CD1c-positive myeloid dendritic cell (primary cell): ENCODE results near the gene JKAMP.
"Not testable (repeated sequence)": the region's sequence is repeated elsewhere in the genome, so short reads cannot be mapped to it uniquely, and the experiment has no call there.

Source experiments
- DNase-seq: peaks from one replicate; pipeline ENCODE4 v3.0.0-alpha.2; 2016; ENCODE audit errors: extremely low spot score

JKAMP gene

GRCh38 chr14:59483819-59484638 is at the start of gene JKAMP, which contains the start of gene L3HYPDH:
Gene JKAMP, plus strand, starts transcription at chr14:59484517. Its CDS starts 73 bp downstream, at chr14:59484590.
Gene L3HYPDH, minus strand, starts transcription at chr14:59484408. Its CDS starts 92 bp downstream, at chr14:59484316.
- peak; percentile 98 for DNase-seq

DNA sequence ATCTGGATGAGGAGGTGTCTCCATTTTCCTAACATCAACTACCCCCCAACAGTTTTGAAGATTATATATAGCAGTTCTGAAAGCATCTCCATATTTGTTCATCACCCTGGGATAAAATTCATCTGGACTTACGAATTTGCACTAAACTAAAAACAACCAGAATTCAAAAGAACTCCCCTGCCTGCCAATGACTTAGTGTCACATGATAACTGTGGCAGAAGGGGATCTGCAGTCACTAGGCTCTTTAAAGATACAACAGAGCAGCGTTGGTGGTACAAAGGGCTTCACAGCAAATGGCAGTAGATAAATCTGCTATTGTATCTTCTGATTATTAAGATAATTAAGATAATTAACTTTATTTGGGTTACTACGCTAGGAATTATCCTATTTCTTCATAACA is 49.2 kb upstream of the JKAMP start:
- no peak for DNase-seq

DNA sequence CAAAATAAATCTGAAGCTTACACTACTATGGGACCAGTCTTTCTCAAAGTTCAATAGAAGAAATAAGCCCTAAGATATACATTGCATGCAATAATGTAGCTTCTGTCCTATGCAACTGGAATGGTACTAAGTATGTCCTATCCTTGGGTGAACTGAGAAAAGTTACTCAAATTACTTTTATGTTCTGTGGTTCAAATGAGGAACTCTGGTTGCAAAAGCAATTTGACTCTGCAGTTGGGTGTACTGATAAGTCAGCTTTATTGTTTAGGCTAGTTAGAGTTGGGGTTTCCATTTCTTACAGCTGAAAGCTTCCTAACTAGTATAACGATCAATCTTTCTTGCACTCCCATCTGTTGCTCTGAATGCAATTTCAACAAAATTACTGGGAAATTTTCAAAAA is 48.3 kb upstream of the JKAMP start:
- peak; percentile 65 for DNase-seq

DNA sequence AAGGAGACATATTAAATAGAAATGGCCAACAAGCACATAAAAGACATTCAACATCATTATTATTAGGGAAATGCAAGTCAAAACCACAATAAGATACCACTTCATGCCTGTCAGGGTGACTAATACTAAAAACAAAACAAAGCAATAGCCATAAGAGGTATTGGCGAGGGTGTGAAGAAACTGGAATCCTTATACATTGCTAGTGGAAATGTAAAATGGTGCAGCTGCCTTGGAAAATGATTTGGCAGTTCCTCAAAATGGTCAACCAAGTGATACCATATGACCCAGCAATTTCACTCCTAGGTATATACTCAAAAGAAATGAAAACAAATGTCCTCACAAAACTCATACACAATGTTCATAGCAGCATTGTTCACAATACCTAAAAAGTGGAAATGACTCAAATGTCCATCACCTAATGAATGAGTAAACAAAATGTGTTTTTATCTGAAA is 46.1 kb upstream of the JKAMP start:
- DNase-seq: peak; percentile 29

DNA sequence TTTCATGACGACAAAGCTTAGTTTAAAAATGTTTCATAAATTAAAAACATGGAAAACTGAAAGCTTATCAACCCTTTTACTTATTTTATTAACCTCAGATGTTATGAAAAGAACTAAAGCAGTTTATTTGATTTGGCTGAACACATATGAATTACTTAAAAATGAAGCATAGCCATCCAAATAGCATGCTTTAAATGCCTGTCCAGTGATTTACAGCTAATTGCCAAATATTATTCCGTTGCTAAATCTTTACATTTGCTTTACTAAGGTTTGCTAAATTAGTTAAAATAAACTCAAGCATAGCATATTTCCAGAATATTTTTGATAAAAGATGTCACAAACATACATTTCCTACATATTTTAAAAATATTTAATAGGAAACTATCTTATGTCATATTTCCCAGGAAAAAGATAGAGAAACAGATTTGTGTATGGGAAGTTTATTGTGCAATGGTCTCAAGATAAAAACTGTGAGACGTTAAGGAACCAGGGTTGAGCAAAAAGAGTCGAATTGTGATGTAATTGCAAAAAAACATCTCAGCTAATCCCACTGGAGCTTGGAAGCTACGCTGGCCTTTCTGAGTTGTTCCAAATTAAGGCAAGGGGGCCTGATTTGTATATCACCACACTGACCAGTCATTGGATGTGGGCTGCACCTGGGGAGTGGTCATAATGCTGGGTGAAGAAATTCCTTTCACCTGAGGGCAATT is 44.9 kb upstream of the JKAMP start:
- DNase-seq: peak; percentile 40

DNA sequence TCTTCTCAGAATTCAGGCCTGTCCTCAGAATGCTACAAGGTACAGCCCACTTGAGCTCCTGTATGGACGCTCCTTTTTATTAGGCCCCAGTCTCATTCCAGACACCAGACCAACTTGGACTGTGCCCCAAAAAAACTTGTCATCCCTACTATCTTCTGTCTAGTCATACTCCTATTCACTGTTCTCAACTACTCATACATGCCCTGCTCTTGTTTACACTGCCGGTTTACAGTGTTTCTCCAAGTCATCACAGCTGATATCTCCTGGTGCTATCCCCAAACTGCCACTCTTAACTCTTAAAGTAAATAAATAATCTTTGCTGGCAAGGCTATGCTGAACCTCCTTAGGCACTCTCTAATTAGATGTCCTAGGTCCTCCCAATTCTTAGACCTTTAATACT is 35.6 kb upstream of the JKAMP start:
- DNase-seq: not testable (repeated sequence)

DNA sequence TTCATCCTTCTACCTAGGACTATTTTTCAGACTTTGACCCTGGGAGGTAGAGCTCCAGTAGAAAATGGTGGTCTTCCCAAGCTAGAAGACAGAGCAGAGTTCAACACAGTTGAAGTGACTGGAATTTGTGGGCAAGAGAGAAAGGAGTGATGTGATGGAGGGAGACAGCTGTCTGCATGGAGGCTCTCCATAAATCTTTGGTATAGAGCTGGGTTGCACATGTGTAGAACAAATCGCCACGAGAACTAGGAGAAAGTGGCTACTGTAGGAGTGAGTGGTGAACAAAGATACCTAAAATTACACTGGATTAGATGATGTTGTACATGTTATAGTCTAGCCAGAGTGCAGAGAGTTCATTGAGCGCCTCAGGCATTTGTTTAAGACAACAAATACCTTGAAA is 33.6 kb upstream of the JKAMP start:
- no peak for DNase-seq

- no peak for DNase-seq
Measured at GRCh38 chr14:59451849-59452248, 32.5 kb upstream of the JKAMP start.

- DNase-seq: no peak
Measured at GRCh38 chr14:59454139-59454538, 30.2 kb upstream of the JKAMP start.

DNA sequence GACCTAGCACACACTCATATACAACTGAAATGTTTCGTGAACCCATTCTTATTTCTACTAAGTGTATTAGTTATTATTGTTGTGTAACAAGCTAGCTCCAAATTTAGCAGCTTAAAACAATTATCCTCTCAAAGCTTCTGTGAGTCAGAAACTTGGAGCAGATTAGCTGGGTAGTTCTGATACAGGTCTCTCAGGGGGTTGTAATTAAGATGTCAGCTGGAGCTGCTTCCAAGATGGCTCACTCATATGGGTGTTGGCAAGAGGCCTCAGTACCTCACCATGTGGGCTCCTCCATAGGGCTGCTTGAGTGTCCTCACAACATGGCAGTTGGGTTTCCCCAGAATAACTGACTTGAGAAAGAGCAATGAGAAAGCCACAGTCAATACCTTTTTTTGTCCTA is 28.9 kb upstream of the JKAMP start:
- no peak for DNase-seq

DNA sequence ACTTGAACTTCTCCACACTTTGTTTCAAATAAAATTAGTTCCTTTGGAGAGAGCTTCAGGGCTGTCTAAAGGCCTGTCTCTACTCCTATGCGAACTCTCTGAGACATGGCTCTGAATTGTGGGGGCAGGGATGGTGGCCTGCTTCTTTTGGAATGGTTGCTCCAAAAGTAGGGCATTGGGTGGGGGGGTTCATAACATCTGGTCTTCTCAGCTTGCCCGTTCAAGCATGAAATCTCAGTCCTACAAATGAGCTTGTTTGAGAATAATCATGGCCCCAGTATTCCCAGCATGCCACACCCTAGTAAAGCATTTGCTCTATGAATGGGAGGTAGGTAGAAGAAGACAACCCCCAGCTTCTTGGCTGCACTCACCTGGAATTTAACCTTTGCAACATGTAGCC is 25.8 kb upstream of the JKAMP start:
- DNase-seq: no peak

DNA sequence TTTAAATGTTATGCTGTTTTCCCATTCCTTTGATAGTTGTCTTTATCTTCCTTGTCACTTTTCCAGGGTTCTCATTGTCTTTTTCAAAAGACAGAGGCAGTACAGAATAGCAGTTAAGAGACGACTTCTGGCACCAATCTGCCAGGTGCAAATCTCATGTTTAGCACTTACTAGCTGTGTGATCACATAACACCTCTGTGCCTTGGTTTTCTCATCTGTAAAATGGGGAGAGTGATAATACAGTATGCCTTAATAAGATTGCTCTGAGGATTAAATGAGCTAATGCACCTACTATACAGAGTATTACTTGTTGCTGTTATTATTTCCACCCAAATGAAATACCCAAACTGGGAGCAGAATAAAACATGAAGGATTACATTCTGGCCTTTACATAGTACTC is 23.9 kb upstream of the JKAMP start:
- DNase-seq: no peak

DNA sequence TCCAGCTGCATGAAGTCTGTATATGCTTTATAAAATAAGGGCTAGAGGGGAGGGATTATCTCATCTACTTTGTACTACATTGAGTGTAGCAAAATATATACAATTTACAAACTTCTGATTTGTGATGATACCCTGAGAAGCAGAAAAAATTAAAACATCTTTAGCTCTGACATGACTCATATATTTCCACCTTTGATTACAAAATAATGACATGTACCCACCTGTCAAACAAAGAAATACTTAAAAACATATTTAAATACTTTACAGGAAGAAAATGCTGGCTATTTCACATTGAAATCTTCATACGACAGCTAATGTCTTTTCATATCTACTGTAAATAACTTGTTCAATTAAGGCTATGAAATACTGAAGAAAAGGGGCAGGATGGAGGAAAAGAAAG is 22.4 kb upstream of the JKAMP start:
- DNase-seq: no peak

DNA sequence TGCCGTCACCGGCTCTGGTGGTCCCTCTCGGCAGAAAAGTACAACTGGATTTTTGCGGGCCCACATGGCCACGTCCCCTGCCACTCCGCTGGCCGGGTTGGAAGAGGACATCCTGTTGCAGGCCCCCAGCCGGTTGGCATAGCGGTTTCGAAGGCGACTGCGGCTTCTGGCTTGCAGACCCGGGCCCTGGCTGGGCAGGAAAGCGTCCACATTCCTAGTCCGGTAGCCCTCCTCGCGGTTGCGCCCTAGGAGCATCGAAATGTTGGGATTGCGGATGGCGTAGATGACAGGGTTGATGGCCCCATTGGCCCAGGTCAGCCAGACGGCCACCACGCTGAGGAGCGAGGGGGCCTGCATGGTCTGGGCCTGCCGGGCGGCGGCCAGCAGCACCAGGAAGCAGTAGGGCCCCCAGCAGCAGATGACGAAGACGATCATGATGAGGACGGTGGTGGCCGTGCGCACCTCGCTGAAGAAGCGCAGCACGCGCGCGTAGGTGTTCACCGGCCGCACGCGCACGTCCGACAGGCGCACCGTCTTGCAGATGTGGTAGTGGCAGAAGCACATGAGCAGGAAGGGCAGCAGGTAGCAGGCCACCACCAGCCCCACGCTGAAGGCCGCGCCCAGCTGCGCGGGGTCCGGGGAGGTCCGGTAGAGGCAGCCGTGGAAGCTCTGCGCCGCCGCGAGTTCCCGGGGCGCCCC is 20.4 kb upstream of the JKAMP start:
- no peak for DNase-seq

DNA sequence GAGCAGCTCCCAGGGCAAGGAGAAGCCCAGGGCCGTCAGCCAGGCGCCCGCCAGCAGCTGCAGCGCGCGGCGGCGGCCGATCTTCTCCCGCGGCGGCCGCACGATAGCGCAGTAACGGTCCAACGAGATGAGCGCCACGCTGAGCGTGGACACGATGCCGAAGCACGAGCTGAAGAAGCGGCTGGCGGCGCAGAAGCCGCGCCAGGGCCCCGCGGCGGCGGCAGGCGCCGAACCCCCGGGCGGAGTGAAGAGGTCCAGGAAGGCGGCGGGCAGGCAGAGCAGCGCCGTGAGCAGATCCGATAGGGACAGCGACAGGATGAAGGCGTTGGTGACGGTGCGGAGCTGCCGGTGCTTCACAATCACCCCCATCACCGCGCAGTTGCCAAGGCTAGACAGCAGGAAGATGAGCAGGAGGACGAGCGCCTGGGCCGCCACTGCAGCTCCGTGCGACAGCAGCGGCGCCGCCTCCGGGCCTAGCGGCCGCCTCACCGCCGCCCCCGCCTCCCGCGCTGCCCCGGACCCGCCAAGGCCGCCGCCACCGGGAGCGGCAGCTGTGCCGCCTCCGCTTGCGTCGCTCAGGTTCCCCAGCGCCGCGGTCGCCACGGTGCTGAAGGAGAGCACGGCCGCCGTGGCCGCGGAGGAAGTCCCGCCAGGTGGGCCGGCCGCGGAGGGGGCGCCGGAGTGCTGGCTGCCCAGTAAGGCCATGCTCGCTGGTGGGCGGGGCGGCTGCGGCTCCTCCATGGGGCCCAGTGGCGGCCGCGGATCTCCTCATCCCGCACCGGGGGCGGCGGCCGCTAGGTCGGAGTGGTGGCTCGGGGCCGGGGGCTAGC is 19.6 kb upstream of the JKAMP start:
- peak; percentile 66 for DNase-seq

DNA sequence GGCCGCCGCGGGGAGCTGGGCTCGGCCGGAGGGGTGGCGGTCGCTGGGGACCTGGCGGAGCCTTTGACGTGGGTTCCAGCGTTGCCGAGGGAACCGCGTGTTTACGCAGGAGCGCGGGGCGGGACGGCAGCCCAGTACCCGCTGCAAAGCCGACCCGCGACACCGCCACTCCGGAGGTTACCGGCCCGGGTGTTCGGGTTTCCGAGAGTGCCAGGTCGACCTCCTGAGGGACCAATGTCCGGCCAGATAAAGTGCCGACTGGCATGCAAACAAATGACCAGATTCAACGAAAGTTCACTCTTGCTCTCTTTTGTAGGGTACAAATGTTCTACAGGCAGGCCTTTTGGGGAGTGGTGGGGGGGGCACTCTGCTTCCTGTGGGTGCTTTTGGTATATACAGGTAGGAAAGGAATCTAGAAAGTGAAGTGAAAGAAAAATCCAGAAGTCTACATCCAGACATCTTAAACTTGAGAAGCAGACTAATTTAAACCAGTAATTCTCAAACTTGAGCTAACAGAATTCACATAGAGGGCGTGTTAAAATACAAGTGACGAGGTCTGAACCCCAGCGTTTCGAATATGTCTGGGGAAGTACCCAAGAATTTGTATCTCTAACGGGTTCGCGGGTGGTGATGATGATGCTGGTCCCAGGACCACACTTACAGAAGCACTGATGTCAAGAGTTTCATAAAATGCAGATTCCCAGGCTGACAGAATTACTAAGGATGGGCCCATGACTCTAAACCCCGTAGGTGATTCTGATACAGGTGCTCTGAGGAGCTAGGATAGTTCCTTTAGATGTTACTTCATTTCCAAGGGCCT is 18.8 kb upstream of the JKAMP start, which contains the start of gene GPR135:
Gene GPR135, minus strand, starts transcription at position 65 of the 820 bp plus-strand sequence. CDS start 154 bp downstream, outside the sequence.
- DNase-seq: no peak

GRCh38 chr14:59474172-59474571 is 10.1 kb upstream of the JKAMP start:
- DNase-seq: no peak

DNA sequence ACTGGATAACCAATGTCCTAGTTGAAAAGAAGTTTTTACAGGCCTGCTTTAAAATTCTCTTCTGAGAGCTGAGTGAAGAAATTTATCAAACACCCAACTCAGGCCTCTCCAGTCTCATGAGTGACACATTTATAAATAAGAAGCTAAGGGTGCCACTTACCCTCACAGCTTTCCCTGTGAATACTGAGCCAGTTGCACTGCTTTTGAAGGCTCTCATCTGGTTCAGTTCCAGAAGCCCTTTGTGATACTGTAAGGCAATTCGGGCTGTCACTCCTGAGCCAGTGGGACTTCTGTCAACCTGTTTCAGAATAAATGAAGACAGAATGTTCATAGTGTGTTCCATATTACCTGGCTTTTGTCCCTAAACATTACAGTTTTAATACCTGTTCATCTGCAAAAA is 8.6 kb upstream of the JKAMP start:
- no peak for DNase-seq

- no peak for DNase-seq
Measured at GRCh38 chr14:59478540-59478939, 5.8 kb upstream of the JKAMP start.

DNA sequence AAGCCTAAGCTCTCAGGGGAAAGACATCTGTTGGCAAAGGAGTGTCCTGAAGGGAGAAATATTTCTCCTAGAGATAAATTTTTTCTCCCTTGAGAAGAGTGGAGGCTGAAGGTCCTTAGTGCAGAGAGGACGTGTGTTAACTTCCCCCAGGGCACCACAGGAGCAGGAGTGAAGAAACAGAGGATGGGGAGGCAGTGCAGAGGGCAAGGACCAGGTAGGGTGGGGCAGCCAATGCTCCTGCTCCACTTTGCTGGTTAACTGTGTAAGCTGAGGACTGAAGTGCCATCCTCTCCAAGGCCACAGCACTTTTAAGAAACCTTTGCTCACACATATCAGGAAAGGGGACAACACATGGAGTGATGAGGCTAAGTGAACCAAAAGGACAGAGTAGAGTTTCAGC is 4.2 kb upstream of the JKAMP start:
- no peak for DNase-seq

DNA sequence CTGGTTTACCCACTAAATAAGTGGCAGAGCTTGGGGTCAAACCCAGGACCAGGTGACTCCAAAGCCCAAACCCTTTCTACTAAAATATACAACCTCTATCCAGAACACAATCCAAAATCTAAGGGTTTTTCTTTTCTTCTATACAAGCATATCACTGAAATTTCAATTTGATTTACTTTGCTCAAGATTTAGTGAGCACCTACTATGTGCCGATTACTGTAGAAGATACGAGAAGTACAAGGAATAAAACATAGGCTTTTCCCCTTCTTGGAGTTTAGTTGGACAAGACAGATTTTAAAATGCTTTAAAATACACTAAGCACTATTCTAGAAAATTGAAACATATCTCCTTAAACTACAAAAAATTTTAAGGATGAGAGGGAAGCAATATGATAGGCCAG is 2.9 kb upstream of the JKAMP start:
- DNase-seq: no peak
